Lung (tissue), 12 donors: Measurements from ENCODE around the gene CNIH3. TPM values are rescaled to one million over a fixed set of nuclear protein-coding genes. Genes with fewer than 3 reads are reported as not detected.

Experiments used
- ATAC-seq: fragments of 200-7000 bp; cut with Tn5 transposase; one replicate; pipeline ENCODE4 v1.9.1; 2020; ENCODE audit warnings: moderate number of reproducible peaks; ENCODE audit not compliant: insufficient read depth, low FRiP score
- DNase-seq, 3 donors: peaks; one replicate each; pipeline ENCODE4 v3.0.0-alpha.2; 2013 to 2017
- H3K27ac ChIP-seq, 2 donors: one replicate each; pipeline ENCODE4 v1.5.1; 2013; ENCODE audit warnings: mild to moderate bottlenecking in 2 of 2, moderate library complexity in 2 of 2, control low read depth in 1 of 2, inconsistent platforms in 1 of 2, low read depth in 1 of 2, low read length in 1 of 2
- H3K27me3 ChIP-seq, 3 donors: one replicate each; pipeline ENCODE4 v1.5.1; 2013; ENCODE audit warnings: low read length in 2 of 3; ENCODE audit not compliant: control insufficient read depth in 3 of 3, insufficient read depth in 3 of 3
- H3K36me3 ChIP-seq, 4 donors: one replicate each; pipeline ENCODE4 v1.5.1; 2013; ENCODE audit warnings: low read length in 4 of 4, mild to moderate bottlenecking in 1 of 4, moderate library complexity in 1 of 4; ENCODE audit not compliant: control insufficient read depth in 4 of 4, insufficient read depth in 4 of 4
- H3K4me1 ChIP-seq, 5 donors: one replicate each; pipeline ENCODE4 v1.5.1; 2013; ENCODE audit warnings: low read length in 5 of 5, mild to moderate bottlenecking in 2 of 5, moderate library complexity in 1 of 5; ENCODE audit not compliant: control insufficient read depth in 5 of 5, insufficient read depth in 5 of 5
- H3K4me3 ChIP-seq: one replicate; pipeline ENCODE4 v1.5.1; 2013; ENCODE audit warnings: mild to moderate bottlenecking, control low read depth, moderate library complexity
- H3K9ac ChIP-seq, 2 donors: one replicate each; pipeline ENCODE4 v1.5.1; 2013; ENCODE audit warnings: low read length in 2 of 2, control low read depth in 1 of 2; ENCODE audit not compliant: insufficient read depth in 1 of 2
- H3K9me3 ChIP-seq, 4 donors: one replicate each; pipeline ENCODE4 v1.5.1; 2013; ENCODE audit warnings: low read length in 3 of 4, mild to moderate bottlenecking in 1 of 4, moderate library complexity in 1 of 4; ENCODE audit not compliant: control insufficient read depth in 4 of 4, insufficient read depth in 3 of 4
- WGBS, 2 donors: extraction: QIAGEN DNeasy Blood & Tissue Kit; methylation state at CpG; one replicate each; pipeline ENCODE4 v1.1.7; 2013; 5-methylcytosine and 5-hydroxymethylcytosine counted together
- polyA plus RNA-seq, 2 donors: library from polyadenylated mRNA; stranded (reverse); fragments of 200-250 nt; gene quantifications; one replicate each; pipeline ENCODE4 v1.2.1, GENCODE V29; 2013
- total RNA-seq, 2 donors: library from RNA; depleted of rRNA in 1 of 2; stranded (reverse); fragments of >200 nt in 1 of 2; gene quantifications; one replicate each; pipeline ENCODE4 v1.2.1, GENCODE V29; 2014 to 2021
- TF ChIP-seq, protein P1 (sequence below): IDR thresholded peaks from 2 replicates; pipeline ENCODE4 v1.5.1; 2012; ENCODE audit warnings: mild to moderate bottlenecking; ENCODE audit errors: control extremely low read depth, extremely low read depth
- donor health status: control.
- donor health status: control.
- donor health status: Bipolar disorder and iron deficiency.
- donor health status: healthy.
- donor health status: DM: yes; HTN: yes; CAD: no.

CNIH3 gene
- total and polyA plus RNA-seq, 4 donors = 0.70 to 5.2 (median 2.9) TPM

DNA sequence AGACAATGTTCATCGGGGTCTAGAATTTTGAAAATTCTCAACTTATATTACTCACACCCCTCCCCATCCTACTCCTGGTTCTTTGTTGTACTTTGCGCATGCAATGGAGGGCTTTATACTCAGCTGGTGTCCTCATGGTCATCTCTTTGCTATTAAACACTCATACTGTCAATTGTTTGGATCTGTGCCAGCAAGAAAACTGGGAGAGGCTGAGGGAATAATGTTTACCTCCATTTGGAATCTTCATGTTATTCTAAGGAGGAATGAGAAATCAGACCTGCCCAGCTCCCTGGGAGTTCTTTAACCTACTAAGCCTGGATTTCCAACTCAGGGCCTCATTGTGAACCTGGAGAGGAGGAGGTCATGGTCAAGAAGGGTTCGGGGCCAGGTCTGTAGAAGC, 169.5 kb downstream of the CNIH3 start:
- Histone ChIP-seq H3K36me3 (no peaks in the 10 kb centered on the region), H3K27ac (no peak overlapping the region), H3K9ac (no peak overlapping the region), H3K4me3 (no peak overlapping the region), H3K4me1 (no peaks in the 10 kb centered on the region), H3K27me3 (no peaks in the 10 kb centered on the region), H3K9me3 (no peaks in the 10 kb centered on the region)
- no peak for DNase-seq
- 94 to 95% methylated on average over 3 of the region's 3 CpGs for WGBS, 2 donors
- ATAC-seq = no peak
- TF ChIP-seq, protein P1, sequence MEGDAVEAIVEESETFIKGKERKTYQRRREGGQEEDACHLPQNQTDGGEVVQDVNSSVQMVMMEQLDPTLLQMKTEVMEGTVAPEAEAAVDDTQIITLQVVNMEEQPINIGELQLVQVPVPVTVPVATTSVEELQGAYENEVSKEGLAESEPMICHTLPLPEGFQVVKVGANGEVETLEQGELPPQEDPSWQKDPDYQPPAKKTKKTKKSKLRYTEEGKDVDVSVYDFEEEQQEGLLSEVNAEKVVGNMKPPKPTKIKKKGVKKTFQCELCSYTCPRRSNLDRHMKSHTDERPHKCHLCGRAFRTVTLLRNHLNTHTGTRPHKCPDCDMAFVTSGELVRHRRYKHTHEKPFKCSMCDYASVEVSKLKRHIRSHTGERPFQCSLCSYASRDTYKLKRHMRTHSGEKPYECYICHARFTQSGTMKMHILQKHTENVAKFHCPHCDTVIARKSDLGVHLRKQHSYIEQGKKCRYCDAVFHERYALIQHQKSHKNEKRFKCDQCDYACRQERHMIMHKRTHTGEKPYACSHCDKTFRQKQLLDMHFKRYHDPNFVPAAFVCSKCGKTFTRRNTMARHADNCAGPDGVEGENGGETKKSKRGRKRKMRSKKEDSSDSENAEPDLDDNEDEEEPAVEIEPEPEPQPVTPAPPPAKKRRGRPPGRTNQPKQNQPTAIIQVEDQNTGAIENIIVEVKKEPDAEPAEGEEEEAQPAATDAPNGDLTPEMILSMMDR = no peak

DNA sequence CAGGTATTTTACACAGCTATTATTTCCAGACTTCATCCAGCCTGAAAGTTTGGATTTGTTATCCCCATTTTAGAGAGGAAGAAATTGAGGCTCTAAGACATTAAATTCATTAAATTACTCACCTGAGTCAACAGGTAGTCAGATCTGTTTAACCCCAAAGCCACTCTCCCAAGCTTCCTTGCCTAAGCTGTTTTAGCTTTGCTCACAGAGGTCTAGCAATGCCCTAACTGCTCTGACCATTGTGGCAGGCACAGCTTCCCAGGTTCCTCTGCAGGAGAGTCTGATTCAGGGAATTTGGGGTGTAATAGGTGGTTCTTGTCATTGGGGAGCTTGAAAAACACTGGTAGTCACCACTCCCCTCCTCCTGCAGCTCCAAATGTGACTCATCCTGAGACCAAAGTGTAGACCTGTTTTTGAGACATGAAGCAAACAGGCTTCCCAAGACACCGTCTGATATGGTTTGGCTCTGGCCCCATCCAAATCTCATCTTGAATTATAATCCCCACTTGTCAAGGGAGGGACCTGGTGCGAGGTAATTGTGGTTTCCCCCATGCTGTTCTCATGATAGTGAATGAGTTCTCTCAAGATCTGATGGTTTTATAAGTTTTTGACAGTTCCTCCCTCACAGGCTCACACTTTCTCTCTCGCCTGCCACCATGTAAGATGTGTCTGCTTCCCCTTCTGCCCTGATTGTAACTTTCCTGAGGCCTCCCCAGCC, 170.6 kb downstream of the CNIH3 start:
- H3K9ac ChIP-seq = no peak overlapping the region
- no peak for DNase-seq
- ATAC-seq = no peak
- H3K4me3 ChIP-seq = no peak overlapping the region
- TF ChIP-seq, protein P1 = no peak
- H3K27me3 ChIP-seq = no peaks in the 10 kb centered on the region
- H3K36me3 ChIP-seq = no peaks in the 10 kb centered on the region
- H3K27ac ChIP-seq = no peak overlapping the region
- H3K9me3 ChIP-seq = no peaks in the 10 kb centered on the region
- WGBS, 2 donors = 85 to 94% methylated on average over 3 of the region's 3 CpGs
- no peaks in the 10 kb centered on the region for H3K4me1 ChIP-seq

DNA sequence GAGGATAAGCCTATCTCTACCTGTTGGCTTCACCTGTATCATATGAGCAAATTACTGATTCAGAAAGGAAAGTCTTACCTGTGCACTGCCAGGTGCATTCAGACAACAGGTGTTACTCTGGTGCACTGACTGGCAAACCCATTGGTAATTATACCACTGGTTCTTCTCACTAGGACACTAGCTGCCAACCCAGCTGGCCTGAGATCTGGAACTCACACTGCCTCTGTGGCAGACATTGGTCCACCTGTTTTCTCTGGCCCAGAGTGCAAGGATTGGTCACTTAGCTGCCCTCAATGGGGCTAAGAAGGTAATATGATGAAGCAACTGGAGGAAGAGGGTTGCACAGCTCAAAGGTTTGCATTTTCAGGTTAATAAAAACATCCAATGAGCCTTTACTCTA, 173.2 kb downstream of the CNIH3 start:
- Histone ChIP-seq H3K9me3 (no peaks in the 10 kb centered on the region), H3K9ac (no peak overlapping the region), H3K27ac (no peak overlapping the region), H3K36me3 (no peaks in the 10 kb centered on the region), H3K4me1 (no peaks in the 10 kb centered on the region), H3K27me3 (no peaks in the 10 kb centered on the region), H3K4me3 (no peak overlapping the region)
- no peak for DNase-seq
- TF ChIP-seq, protein P1 = no peak
- ATAC-seq = no peak

Other genes with a start within 250 kb of the CNIH3 start
- 100 to 1,000 TPM in 1 of 2 donors, 10 to 100 TPM in 1; 73.7 to 180 TPM for gene WDR26, start 181.5 kb upstream of the CNIH3 start, total RNA-seq
- 10 to 100 TPM; 30.0 to 45.0 TPM for gene WDR26, start 181.5 kb upstream of the CNIH3 start, polyA plus RNA-seq